ENCODE measurements around the gene ZNF579. TPM values are rescaled to one million over a fixed set of nuclear protein-coding genes. Genes with fewer than 3 reads are reported as not detected.

ZNF579 gene
- total and polyA plus RNA-seq, 2 of the 13 experiments (the other 11 are each of a cell fraction or from before 2014, with no cell fraction given) = 2.1 to 2.9 TPM

GRCh38 chr19:55549500-55550320 lies 30.9 kb downstream of the ZNF579 start (continued):
- peak; percentile 27; the same call in 1 of the 2 replicates for TF ChIP-seq ZNF710 (CRISPR knock-in tag; IDR thresholded peaks at IDR 0.05; ENCODE audit: borderline replicate concordance)
- no peak for TF ChIP-seq GZF1 (CRISPR knock-in tag; IDR thresholded peaks at IDR 0.05)
- TF ChIP-seq ZNF703 (CRISPR knock-in tag; IDR thresholded peaks at IDR 0.05; ENCODE audit: borderline replicate concordance) = no peak
- no peak; the same call in none of the 2 replicates for TF ChIP-seq REPIN1 (CRISPR knock-in tag; IDR thresholded peaks at IDR 0.05; ENCODE audit: borderline replicate concordance, low read depth)
- no peak for TF ChIP-seq NFKBIZ (CRISPR knock-in tag; IDR thresholded peaks at IDR 0.05)
- no peak for TF ChIP-seq KDM4B (CRISPR knock-in tag; IDR thresholded peaks at IDR 0.05)
- TF ChIP-seq TBP (CRISPR knock-in tag; IDR thresholded peaks at IDR 0.05) = no peak
- no peak for TF ChIP-seq ONECUT2 (CRISPR knock-in tag; IDR thresholded peaks at IDR 0.05)
- TF ChIP-seq ZNF431 (CRISPR knock-in tag; IDR thresholded peaks at IDR 0.05; ENCODE audit: borderline replicate concordance, low read depth) = no peak
- no peak for TF ChIP-seq SP2 (CRISPR knock-in tag; IDR thresholded peaks at IDR 0.05)
- no peak for TF ChIP-seq ZNF280D (CRISPR knock-in tag; IDR thresholded peaks at IDR 0.05)
- peak; percentile 28; the same call in 1 of the 2 replicates for TF ChIP-seq AHR (CRISPR knock-in tag; IDR thresholded peaks at IDR 0.05)
- TF ChIP-seq ZNF543 (CRISPR knock-in tag; IDR thresholded peaks at IDR 0.05) = 0 out of 2 replicates have a peak, but pooled peaks have one; percentile 40
- peak; percentile 57; the same call in 1 of the 2 replicates for TF ChIP-seq PRDM10 (CRISPR knock-in tag; IDR thresholded peaks at IDR 0.05; ENCODE audit: low read depth)
- peak; percentile 63; the same call in 1 of the 2 replicates for TF ChIP-seq ZNF281 (CRISPR knock-in tag; IDR thresholded peaks at IDR 0.05; ENCODE audit: borderline replicate concordance)
- no peak for TF ChIP-seq SP140L (CRISPR knock-in tag; IDR thresholded peaks at IDR 0.05; ENCODE audit: borderline replicate concordance)
- no peak for TF ChIP-seq U2AF2 (IDR thresholded peaks at IDR 0.05; ENCODE audit: low read depth, low read length)
